Measurements from ENCODE around the gene MMP21. TPM values are rescaled to one million over a fixed set of nuclear protein-coding genes. Genes with fewer than 3 reads are reported as not detected.

Gene MMP21, protein sequence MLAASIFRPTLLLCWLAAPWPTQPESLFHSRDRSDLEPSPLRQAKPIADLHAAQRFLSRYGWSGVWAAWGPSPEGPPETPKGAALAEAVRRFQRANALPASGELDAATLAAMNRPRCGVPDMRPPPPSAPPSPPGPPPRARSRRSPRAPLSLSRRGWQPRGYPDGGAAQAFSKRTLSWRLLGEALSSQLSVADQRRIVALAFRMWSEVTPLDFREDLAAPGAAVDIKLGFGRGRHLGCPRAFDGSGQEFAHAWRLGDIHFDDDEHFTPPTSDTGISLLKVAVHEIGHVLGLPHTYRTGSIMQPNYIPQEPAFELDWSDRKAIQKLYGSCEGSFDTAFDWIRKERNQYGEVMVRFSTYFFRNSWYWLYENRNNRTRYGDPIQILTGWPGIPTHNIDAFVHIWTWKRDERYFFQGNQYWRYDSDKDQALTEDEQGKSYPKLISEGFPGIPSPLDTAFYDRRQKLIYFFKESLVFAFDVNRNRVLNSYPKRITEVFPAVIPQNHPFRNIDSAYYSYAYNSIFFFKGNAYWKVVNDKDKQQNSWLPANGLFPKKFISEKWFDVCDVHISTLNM
- 0.08 to 0.11 TPM in 2 of 5 replicates, not detected in the others for total RNA-seq (2022; extraction: Qiagen RNA extraction)

DNA sequence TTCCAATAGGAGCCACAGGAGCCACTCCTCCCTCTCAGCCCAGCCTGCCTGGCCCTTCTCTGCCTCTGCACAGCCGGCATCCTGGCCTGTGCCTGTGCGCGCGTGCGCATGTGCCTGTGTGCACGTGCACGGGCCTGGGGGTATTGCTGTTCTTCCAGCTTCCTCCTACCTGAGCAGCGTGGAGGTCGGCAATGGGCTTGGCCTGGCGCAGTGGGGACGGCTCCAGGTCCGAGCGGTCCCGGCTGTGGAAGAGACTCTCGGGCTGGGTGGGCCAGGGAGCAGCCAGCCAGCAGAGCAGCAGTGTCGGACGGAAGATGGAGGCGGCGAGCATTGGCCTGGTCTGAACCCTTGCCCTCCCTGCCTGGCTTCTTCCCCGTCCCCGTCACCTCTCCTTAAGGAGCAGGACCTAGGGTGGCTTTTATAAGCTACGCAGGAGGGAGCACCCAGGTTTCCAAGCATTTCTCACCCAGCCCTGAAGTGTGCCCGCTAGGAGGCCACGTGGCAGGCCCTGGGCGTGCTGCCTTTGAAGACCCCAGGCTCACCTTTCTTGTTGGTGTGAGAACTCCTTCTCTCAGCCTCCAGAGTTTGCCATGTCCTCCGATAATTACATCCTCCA is at the start of gene MMP21:
MMP21 (minus strand) TSS at position 331 of the 616 bp plus-strand sequence; CDS start at position 331, 0 bp downstream.

DNA sequence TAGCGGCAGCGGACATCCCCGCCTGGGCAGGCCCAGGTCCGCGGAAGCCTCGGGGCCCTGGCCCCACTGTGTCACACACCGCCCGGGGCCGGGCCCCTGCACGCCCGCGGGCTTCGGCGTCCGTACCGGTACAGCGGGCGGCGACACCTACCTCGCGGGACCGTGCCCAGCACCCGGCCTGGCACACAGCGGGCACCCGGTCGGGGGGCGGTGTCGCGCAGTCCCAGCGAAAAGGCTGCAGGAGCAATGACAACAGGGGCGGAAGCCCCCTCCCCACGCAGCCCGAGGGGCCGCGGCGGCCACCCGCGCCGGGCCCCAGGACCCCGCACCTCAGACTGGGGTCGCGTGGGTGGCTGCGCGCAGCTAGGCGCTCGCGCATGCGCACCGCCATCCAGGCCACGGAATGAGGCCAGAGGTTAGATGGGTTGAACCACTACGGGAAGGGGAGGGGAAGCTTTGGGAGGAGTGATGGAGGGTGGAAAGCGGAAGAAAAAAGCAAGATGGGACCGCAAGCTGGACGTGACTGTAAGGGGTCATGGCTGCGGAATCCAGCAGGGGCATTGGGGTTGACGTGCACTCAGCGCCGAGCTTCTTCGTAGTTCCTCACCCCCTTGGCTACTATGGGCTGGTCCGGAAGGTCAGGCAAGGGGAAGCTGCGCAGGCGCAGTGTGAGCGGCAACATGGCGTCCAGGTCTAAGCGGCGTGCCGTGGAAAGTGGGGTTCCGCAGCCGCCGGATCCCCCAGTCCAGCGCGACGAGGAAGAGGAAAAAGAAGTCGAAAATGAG is 47.4 kb upstream of the MMP21 start, which contains the start of the genes BCCIP and UROS:
BCCIP (plus strand) TSS at position 669 of the 785 bp plus-strand sequence; CDS start at position 681, 12 bp downstream.
UROS (minus strand) TSS at position 381 of the 785 bp plus-strand sequence. CDS start 6,759 bp downstream, outside the sequence.

DNA sequence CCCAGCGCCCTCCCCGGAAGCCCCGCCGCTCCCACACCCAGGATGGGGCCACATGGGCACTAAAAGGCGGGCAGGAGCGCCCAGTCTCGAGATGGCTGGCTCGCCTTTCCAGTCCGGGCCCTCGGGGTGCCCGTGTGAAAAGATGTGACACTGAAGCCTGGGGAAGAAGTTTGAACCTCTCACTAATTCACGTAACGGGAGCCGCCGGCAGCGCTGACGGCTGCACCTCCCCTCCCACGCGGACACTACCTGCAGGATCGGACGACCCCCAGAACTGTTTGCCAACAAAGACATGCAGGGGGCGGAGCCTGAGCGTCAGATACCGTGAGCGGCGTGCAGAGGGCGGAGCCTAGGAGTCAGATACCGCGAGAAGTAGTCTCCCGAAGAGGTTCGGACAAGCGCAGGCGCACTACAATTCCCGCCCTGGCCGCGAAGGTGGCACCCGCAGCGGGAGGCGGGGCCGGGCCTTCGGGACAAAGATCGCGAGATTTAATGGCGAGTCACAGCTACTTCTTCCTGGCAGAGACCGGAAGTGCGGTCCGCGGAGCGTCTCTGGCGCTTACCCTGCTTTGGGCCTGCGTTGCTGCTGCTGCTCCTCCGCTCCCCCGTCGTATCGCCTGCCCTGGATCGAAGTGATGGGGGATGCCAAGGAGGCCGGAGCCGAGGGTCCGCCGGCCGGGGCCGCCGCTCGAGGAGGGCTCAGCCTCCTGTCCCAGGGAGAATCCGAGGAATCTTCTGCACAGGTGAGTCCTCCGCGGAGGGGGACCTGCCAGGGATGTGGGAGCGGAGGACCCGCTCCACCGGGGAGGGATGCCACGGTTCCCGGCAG is 56.2 kb downstream of the MMP21 start, which contains the start of gene EDRF1:
EDRF1 (plus strand) TSS at position 537 of the 829 bp plus-strand sequence; CDS start at position 636, 99 bp downstream.

Other genes starting within 250 kb of the MMP21 start
- gene TEX36, start 92.7 kb downstream of the MMP21 start, total RNA-seq (2022; extraction: Qiagen RNA extraction): not detected in 5 replicates
- gene EDRF1, start 56.1 kb downstream of the MMP21 start, total RNA-seq (2022; extraction: Qiagen RNA extraction): 12.8 to 17.4 TPM (median 16.3 TPM) in 5 replicates
- gene UROS, start 47.4 kb upstream of the MMP21 start, total RNA-seq (2022; extraction: Qiagen RNA extraction): 55.3 to 58.9 TPM (median 57.0 TPM) in 5 replicates
- gene BCCIP, start 47.7 kb upstream of the MMP21 start, total RNA-seq (2022; extraction: Qiagen RNA extraction): 96.4 to 127 TPM (median 106 TPM) in 5 replicates
- 28.7 to 39.4 TPM (median 37.4 TPM) in 5 replicates for gene DHX32, start 105.5 kb upstream of the MMP21 start, total RNA-seq (2022; extraction: Qiagen RNA extraction)
- gene FANK1, start 120.7 kb upstream of the MMP21 start, total RNA-seq (2022; extraction: Qiagen RNA extraction): 2.2 to 3.3 TPM (median 2.3 TPM) in 5 replicates

All from A549 treated with Mapracorat at 1 μM for 4 hours (cell line).